ENCODE measurements around the gene FOXA3.

Gene FOXA3

GRCh38 chr19:45897261-45897812, 33.2 kb downstream of the FOXA3 start:
- no peak for DNase-seq

GRCh38 chr19:45899253-45899652, 35.1 kb downstream of the FOXA3 start:
- no peak for DNase-seq

- no peak for DNase-seq
These were observed 35.9 kb downstream of the FOXA3 start for GRCh38 chr19:45899919-45900589.

- DNase-seq = no peak
These were observed 36.8 kb downstream of the FOXA3 start for GRCh38 chr19:45900738-45901431.

GRCh38 chr19:45901432-45901911, 37.3 kb downstream of the FOXA3 start:
- DNase-seq = peak; percentile 65

GRCh38 chr19:45901912-45902650, 38.0 kb downstream of the FOXA3 start, which contains the start of gene MYPOP:
TSS of gene MYPOP (minus strand) at chr19:45902613. CDS start at chr19:45901773, 840 bp downstream.
- DNase-seq = peak; percentile 61

GRCh38 chr19:45902651-45903625, 38.8 kb downstream of the FOXA3 start:
- peak; percentile 98 for DNase-seq

GRCh38 chr19:45905011-45905410, 40.9 kb downstream of the FOXA3 start:
- no peak for DNase-seq

- no peak for DNase-seq
These were observed 42.1 kb downstream of the FOXA3 start for GRCh38 chr19:45906221-45906620.

- no peak for DNase-seq
These were observed 44.8 kb downstream of the FOXA3 start for GRCh38 chr19:45908956-45909355.

GRCh38 chr19:45911291-45911690, 47.2 kb downstream of the FOXA3 start:
- DNase-seq = no peak

- DNase-seq = peak; percentile 26
These were observed 50.0 kb downstream of the FOXA3 start, which contains the start of gene NANOS2 for GRCh38 chr19:45913874-45914830. TSS of gene NANOS2 (minus strand) at chr19:45914778. CDS start at chr19:45914693, 85 bp downstream.

- DNase-seq = no peak
These were observed 53.4 kb downstream of the FOXA3 start for GRCh38 chr19:45917421-45918091.

GRCh38 chr19:45918721-45919120, 54.6 kb downstream of the FOXA3 start:
- DNase-seq = no peak

- DNase-seq = no peak
These were observed 55.6 kb downstream of the FOXA3 start for GRCh38 chr19:45919678-45920077.

GRCh38 chr19:45920458-45920857, 56.3 kb downstream of the FOXA3 start:
- peak; percentile 32 for DNase-seq

GRCh38 chr19:45922281-45922680, 58.2 kb downstream of the FOXA3 start:
- peak; percentile 23 for DNase-seq

Data from NCI-H69 (cell line).